ENCODE measurements around the gene NDST4. TPM values are rescaled to one million over a fixed set of nuclear protein-coding genes. Genes with fewer than 3 reads are reported as not detected.

NDST4 gene
- total and polyA plus RNA-seq, 8 donors: 0.34 to 1.2 (median 0.74) TPM; not detected in 2

- Histone ChIP-seq H3K4me3 (no peak overlapping the region), H3K27ac (no peak overlapping the region), H3K4me1 (no peaks in the 10 kb centered on the region), H3K36me3 (no peaks in the 10 kb centered on the region), H3K9me3 (no peaks in the 10 kb centered on the region), H3K27me3 (no peaks in the 10 kb centered on the region)
- intact Hi-C loops (cut with DNase I): no loop called here
- DNase-seq: no peak
- TF ChIP-seq CTCF (IDR thresholded peaks at IDR 0.05): no peak
- no peak for ATAC-seq
Measured at GRCh38 chr4:114875630-114876029, 237.8 kb downstream of the NDST4 start.

- no peaks in the 10 kb centered on the region for H3K36me3 ChIP-seq
- no peak overlapping the region for H3K4me3 ChIP-seq
- no peak overlapping the region for H3K27ac ChIP-seq
- TF ChIP-seq CTCF (IDR thresholded peaks at IDR 0.05): no peak
- no peaks in the 10 kb centered on the region for H3K4me1 ChIP-seq
- ATAC-seq (no peak), DNase-seq (no peak)
- H3K27me3 ChIP-seq: no peaks in the 10 kb centered on the region
- no peaks in the 10 kb centered on the region for H3K9me3 ChIP-seq
- intact Hi-C loops (cut with DNase I): no loop called here
Measured at GRCh38 chr4:114874321-114874720, 239.1 kb downstream of the NDST4 start.

GRCh38 chr4:114870987-114871386 lies 242.4 kb downstream of the NDST4 start:
- Histone ChIP-seq H3K4me3 (no peak overlapping the region), H3K27me3 (no peaks in the 10 kb centered on the region), H3K27ac (no peak overlapping the region), H3K36me3 (no peaks in the 10 kb centered on the region), H3K4me1 (no peaks in the 10 kb centered on the region), H3K9me3 (no peaks in the 10 kb centered on the region)
- intact Hi-C loops (cut with DNase I): no loop called here
- TF ChIP-seq CTCF (IDR thresholded peaks at IDR 0.05): no peak
- no peak for DNase-seq
- ATAC-seq: no peak

GRCh38 chr4:114866901-114867670 lies 246.3 kb downstream of the NDST4 start:
- intact Hi-C loops (cut with DNase I): no loop called here
- no peaks in the 10 kb centered on the region for H3K27me3 ChIP-seq
- ATAC-seq (no peak), DNase-seq (no peak)
- H3K9me3 ChIP-seq: no peaks in the 10 kb centered on the region
- H3K36me3 ChIP-seq: no peaks in the 10 kb centered on the region
- no peak overlapping the region for H3K27ac ChIP-seq
- no peak for TF ChIP-seq CTCF (IDR thresholded peaks at IDR 0.05)
- no peaks in the 10 kb centered on the region for H3K4me1 ChIP-seq
- H3K4me3 ChIP-seq: no peak overlapping the region

GRCh38 chr4:114864060-114864459 lies 249.4 kb downstream of the NDST4 start:
- Histone ChIP-seq H3K9me3 (no peaks in the 10 kb centered on the region), H3K4me1 (no peaks in the 10 kb centered on the region), H3K36me3 (no peaks in the 10 kb centered on the region), H3K27me3 (no peaks in the 10 kb centered on the region), H3K27ac (no peak overlapping the region), H3K4me3 (no peak overlapping the region)
- ATAC-seq (no peak), DNase-seq (no peak)
- intact Hi-C loops (cut with DNase I): no loop called here
- TF ChIP-seq CTCF (IDR thresholded peaks at IDR 0.05): no peak
